ENCODE data around the gene SETBP1.

SETBP1 gene

GRCh38 chr18:44981121-44981520 is 300.4 kb downstream of the SETBP1 start:
- Histone ChIP-seq H3K4me3 (ENCODE audit: control insufficient read depth in 1 of 7, extremely low read depth in 1 of 7, insufficient read depth in 4 of 7, low read depth in 2 of 7, low read length in 6 of 7) (no peak overlapping the region), H3K4me1 (ENCODE audit: control extremely low read depth in 1 of 4, control insufficient read depth in 4 of 4, insufficient read depth in 4 of 4, low read length in 3 of 4) (peaks cover 0 to 5% (median 1%) of the 10 kb centered on the region in 4 experiments), H3K27ac (ENCODE audit: insufficient read depth in 1 of 2, low read depth in 1 of 2, low read length in 2 of 2, poor library complexity in 1 of 2, severe bottlenecking in 2 of 2) (no peak overlapping the region), H3K27me3 (replicated peaks in 2 of 5; ENCODE audit: control insufficient read depth in 4 of 5, insufficient read depth in 5 of 5, low read length in 4 of 5) (no peaks in the 10 kb centered on the region), H3K9me3 (ENCODE audit: control extremely low read depth in 1 of 5, control insufficient read depth in 4 of 5, insufficient read depth in 2 of 5, low read depth in 1 of 5, low read length in 4 of 5) (no peaks in the 10 kb centered on the region), H3K36me3 (ENCODE audit: control insufficient read depth in 4 of 4, insufficient read depth in 4 of 4, low read length in 3 of 4) (peaks cover 0 to 2% (median 0%) of the 10 kb centered on the region in 4 experiments)
- POLR2A ChIA-PET, result no interaction called here
- no peak for DNase-seq
- CTCF ChIA-PET, result no interaction called here
- WGBS (ENCODE audit: insufficient coverage), result 97% methylated on average over 4 of the region's 5 CpGs

GRCh38 chr18:44986933-44987332 is 306.2 kb downstream of the SETBP1 start:
- Histone ChIP-seq H3K36me3 (ENCODE audit: control insufficient read depth in 4 of 4, insufficient read depth in 4 of 4, low read length in 3 of 4) (peaks cover 0 to 4% (median 0%) of the 10 kb centered on the region in 4 experiments), H3K27me3 (replicated peaks in 2 of 5; ENCODE audit: control insufficient read depth in 4 of 5, insufficient read depth in 5 of 5, low read length in 4 of 5) (no peaks in the 10 kb centered on the region), H3K27ac (ENCODE audit: insufficient read depth in 1 of 2, low read depth in 1 of 2, low read length in 2 of 2, poor library complexity in 1 of 2, severe bottlenecking in 2 of 2) (no peak overlapping the region), H3K4me1 (ENCODE audit: control extremely low read depth in 1 of 4, control insufficient read depth in 4 of 4, insufficient read depth in 4 of 4, low read length in 3 of 4) (no peaks in the 10 kb centered on the region), H3K9me3 (ENCODE audit: control extremely low read depth in 1 of 5, control insufficient read depth in 4 of 5, insufficient read depth in 2 of 5, low read depth in 1 of 5, low read length in 4 of 5) (peaks cover 0 to 7% (median 0%) of the 10 kb centered on the region in 5 experiments), H3K4me3 (ENCODE audit: control insufficient read depth in 1 of 7, extremely low read depth in 1 of 7, insufficient read depth in 4 of 7, low read depth in 2 of 7, low read length in 6 of 7) (no peak overlapping the region)
- whole genome bisulfite sequencing (ENCODE audit: insufficient coverage), result 100% methylated on average over 1 of the region's 3 CpGs
- ChIA-PET POLR2A (no interaction called here), CTCF (no interaction called here)
- DNase-seq, result no peak

GRCh38 chr18:44987371-44987770 is 306.7 kb downstream of the SETBP1 start:
- no peak for DNase-seq
- peaks cover 0 to 7% (median 0%) of the 10 kb centered on the region in 5 experiments for H3K9me3 ChIP-seq (ENCODE audit: control extremely low read depth in 1 of 5, control insufficient read depth in 4 of 5, insufficient read depth in 2 of 5, low read depth in 1 of 5, low read length in 4 of 5)
- no peak overlapping the region for H3K27ac ChIP-seq (ENCODE audit: insufficient read depth in 1 of 2, low read depth in 1 of 2, low read length in 2 of 2, poor library complexity in 1 of 2, severe bottlenecking in 2 of 2)
- no peaks in the 10 kb centered on the region for H3K4me1 ChIP-seq (ENCODE audit: control extremely low read depth in 1 of 4, control insufficient read depth in 4 of 4, insufficient read depth in 4 of 4, low read length in 3 of 4)
- ChIA-PET POLR2A (no interaction called here), CTCF (no interaction called here)
- 100% methylated on average over 1 of the region's 4 CpGs for WGBS (ENCODE audit: insufficient coverage)
- H3K27me3 ChIP-seq (replicated peaks in 2 of 5; ENCODE audit: control insufficient read depth in 4 of 5, insufficient read depth in 5 of 5, low read length in 4 of 5), result no peaks in the 10 kb centered on the region
- H3K36me3 ChIP-seq (ENCODE audit: control insufficient read depth in 4 of 4, insufficient read depth in 4 of 4, low read length in 3 of 4), result peaks cover 0 to 4% (median 0%) of the 10 kb centered on the region in 4 experiments
- H3K4me3 ChIP-seq (ENCODE audit: control insufficient read depth in 1 of 7, extremely low read depth in 1 of 7, insufficient read depth in 4 of 7, low read depth in 2 of 7, low read length in 6 of 7), result no peak overlapping the region

- H3K27ac ChIP-seq (ENCODE audit: insufficient read depth in 1 of 2, low read depth in 1 of 2, low read length in 2 of 2, poor library complexity in 1 of 2, severe bottlenecking in 2 of 2), result no peak overlapping the region
- no peak overlapping the region for H3K4me3 ChIP-seq (ENCODE audit: control insufficient read depth in 1 of 7, extremely low read depth in 1 of 7, insufficient read depth in 4 of 7, low read depth in 2 of 7, low read length in 6 of 7)
- H3K9me3 ChIP-seq (ENCODE audit: control extremely low read depth in 1 of 5, control insufficient read depth in 4 of 5, insufficient read depth in 2 of 5, low read depth in 1 of 5, low read length in 4 of 5), result peaks cover 0 to 7% (median 0%) of the 10 kb centered on the region in 5 experiments
- ChIA-PET POLR2A (no interaction called here), CTCF (no interaction called here)
- H3K27me3 ChIP-seq (replicated peaks in 2 of 5; ENCODE audit: control insufficient read depth in 4 of 5, insufficient read depth in 5 of 5, low read length in 4 of 5), result no peaks in the 10 kb centered on the region
- no CpG with 5 or more reads among the region's 1 CpG for WGBS (ENCODE audit: insufficient coverage)
- H3K4me1 ChIP-seq (ENCODE audit: control extremely low read depth in 1 of 4, control insufficient read depth in 4 of 4, insufficient read depth in 4 of 4, low read length in 3 of 4), result no peaks in the 10 kb centered on the region
- no peak for DNase-seq
- peaks cover 0 to 4% (median 0%) of the 10 kb centered on the region in 4 experiments for H3K36me3 ChIP-seq (ENCODE audit: control insufficient read depth in 4 of 4, insufficient read depth in 4 of 4, low read length in 3 of 4)
Measured at GRCh38 chr18:44988821-44989587, 308.3 kb downstream of the SETBP1 start.

- CTCF ChIA-PET, result interaction anchor here (0.6 kb wide), 1 partner anchor 17 kb away, joined by 3 read pairs; no protein-coding TSS in a partner anchor
- POLR2A ChIA-PET, result no interaction called here
- no peaks in the 10 kb centered on the region for H3K4me1 ChIP-seq (ENCODE audit: control extremely low read depth in 1 of 4, control insufficient read depth in 4 of 4, insufficient read depth in 4 of 4, low read length in 3 of 4)
- no peak overlapping the region for H3K4me3 ChIP-seq (ENCODE audit: control insufficient read depth in 1 of 7, extremely low read depth in 1 of 7, insufficient read depth in 4 of 7, low read depth in 2 of 7, low read length in 6 of 7)
- H3K36me3 ChIP-seq (ENCODE audit: control insufficient read depth in 4 of 4, insufficient read depth in 4 of 4, low read length in 3 of 4), result no peaks in the 10 kb centered on the region
- peak; percentile 11 to 63 (median 49) for DNase-seq
- WGBS (ENCODE audit: insufficient coverage), result 36% methylated on average over 2 of the region's 3 CpGs
- H3K9me3 ChIP-seq (ENCODE audit: control extremely low read depth in 1 of 5, control insufficient read depth in 4 of 5, insufficient read depth in 2 of 5, low read depth in 1 of 5, low read length in 4 of 5), result peaks cover 0 to 11% (median 0%) of the 10 kb centered on the region in 5 experiments
- no peaks in the 10 kb centered on the region for H3K27me3 ChIP-seq (replicated peaks in 2 of 5; ENCODE audit: control insufficient read depth in 4 of 5, insufficient read depth in 5 of 5, low read length in 4 of 5)
- H3K27ac ChIP-seq (ENCODE audit: insufficient read depth in 1 of 2, low read depth in 1 of 2, low read length in 2 of 2, poor library complexity in 1 of 2, severe bottlenecking in 2 of 2), result no peak overlapping the region
Measured at GRCh38 chr18:44996261-44996660, 315.6 kb downstream of the SETBP1 start.

GRCh38 chr18:44997174-44997573 is 316.5 kb downstream of the SETBP1 start:
- Histone ChIP-seq H3K9me3 (ENCODE audit: control extremely low read depth in 1 of 5, control insufficient read depth in 4 of 5, insufficient read depth in 2 of 5, low read depth in 1 of 5, low read length in 4 of 5) (peaks cover 0 to 11% (median 0%) of the 10 kb centered on the region in 5 experiments), H3K36me3 (ENCODE audit: control insufficient read depth in 4 of 4, insufficient read depth in 4 of 4, low read length in 3 of 4) (no peaks in the 10 kb centered on the region), H3K4me3 (ENCODE audit: control insufficient read depth in 1 of 7, extremely low read depth in 1 of 7, insufficient read depth in 4 of 7, low read depth in 2 of 7, low read length in 6 of 7) (no peak overlapping the region), H3K4me1 (ENCODE audit: control extremely low read depth in 1 of 4, control insufficient read depth in 4 of 4, insufficient read depth in 4 of 4, low read length in 3 of 4) (no peaks in the 10 kb centered on the region), H3K27ac (ENCODE audit: insufficient read depth in 1 of 2, low read depth in 1 of 2, low read length in 2 of 2, poor library complexity in 1 of 2, severe bottlenecking in 2 of 2) (no peak overlapping the region), H3K27me3 (replicated peaks in 2 of 5; ENCODE audit: control insufficient read depth in 4 of 5, insufficient read depth in 5 of 5, low read length in 4 of 5) (no peaks in the 10 kb centered on the region)
- no CpG with 5 or more reads among the region's 2 CpGs for WGBS (ENCODE audit: insufficient coverage)
- DNase-seq, result no peak
- CTCF ChIA-PET, result no interaction called here
- POLR2A ChIA-PET, result no interaction called here

- WGBS (ENCODE audit: insufficient coverage), result 98% methylated on average over 7 of the region's 8 CpGs
- H3K9me3 ChIP-seq (ENCODE audit: control extremely low read depth in 1 of 5, control insufficient read depth in 4 of 5, insufficient read depth in 2 of 5, low read depth in 1 of 5, low read length in 4 of 5), result peaks cover 0 to 11% (median 0%) of the 10 kb centered on the region in 5 experiments
- ChIA-PET CTCF (no interaction called here), POLR2A (no interaction called here)
- H3K36me3 ChIP-seq (ENCODE audit: control insufficient read depth in 4 of 4, insufficient read depth in 4 of 4, low read length in 3 of 4), result no peaks in the 10 kb centered on the region
- no peaks in the 10 kb centered on the region for H3K4me1 ChIP-seq (ENCODE audit: control extremely low read depth in 1 of 4, control insufficient read depth in 4 of 4, insufficient read depth in 4 of 4, low read length in 3 of 4)
- no peaks in the 10 kb centered on the region for H3K27me3 ChIP-seq (replicated peaks in 2 of 5; ENCODE audit: control insufficient read depth in 4 of 5, insufficient read depth in 5 of 5, low read length in 4 of 5)
- no peak overlapping the region for H3K4me3 ChIP-seq (ENCODE audit: control insufficient read depth in 1 of 7, extremely low read depth in 1 of 7, insufficient read depth in 4 of 7, low read depth in 2 of 7, low read length in 6 of 7)
- DNase-seq, result no peak
- H3K27ac ChIP-seq (ENCODE audit: insufficient read depth in 1 of 2, low read depth in 1 of 2, low read length in 2 of 2, poor library complexity in 1 of 2, severe bottlenecking in 2 of 2), result no peak overlapping the region
Measured at GRCh38 chr18:44998360-44998759, 317.7 kb downstream of the SETBP1 start.
